ENCODE measurements around the gene TRPV4. TPM values are rescaled to one million over a fixed set of nuclear protein-coding genes. Genes with fewer than 3 reads are reported as not detected.

The TRPV4 gene
- total RNA-seq, 4 donors from 2014 or later, result 2.8 to 7.5 (median 4.8) TPM

- Histone ChIP-seq H3K4me3 (no peak overlapping the region), H3K9me3 (no peaks in the 10 kb centered on the region), H3K4me1 (peaks cover 0 to 38% (median 12%) of the 10 kb centered on the region in 3 donors), H3K27me3 (peaks cover 0 to 19% (median 0%) of the 10 kb centered on the region in 4 donors), H3K36me3 (no peaks in the 10 kb centered on the region), H3K27ac (no peak overlapping the region)
- WGBS, 2 donors, result 13 to 27% methylated on average over 2 to 3 of the region's 3 CpGs
- no peak for DNase-seq
- intact Hi-C loops (cut with DNase I), result no loop called here
- TF ChIP-seq POLR2A (IDR thresholded peaks at IDR 0.05) (no peak), CTCF (IDR thresholded peaks at IDR 0.05) (no peak)
Observed at GRCh38 chr12:109836916-109837315, 3.7 kb upstream of the TRPV4 start.

GRCh38 chr12:109835827-109836226 lies 2.6 kb upstream of the TRPV4 start:
- Histone ChIP-seq H3K36me3 (no peaks in the 10 kb centered on the region), H3K27me3 (peaks cover 0 to 30% (median 0%) of the 10 kb centered on the region in 4 donors), H3K27ac (no peak overlapping the region), H3K9me3 (no peaks in the 10 kb centered on the region), H3K4me3 (no peak overlapping the region), H3K4me1 (peaks cover 0 to 49% (median 13%) of the 10 kb centered on the region in 3 donors)
- intact Hi-C loops (cut with DNase I), result no loop called here
- no peak for TF ChIP-seq CTCF (IDR thresholded peaks at IDR 0.05)
- no peak for TF ChIP-seq POLR2A (IDR thresholded peaks at IDR 0.05)
- 57 to 84% methylated on average over 1 to 3 of the region's 4 CpGs for WGBS, 2 donors
- DNase-seq, result no peak

GRCh38 chr12:109832541-109833306 lies 474 bp downstream of the TRPV4 start:
- 40 to 69% methylated on average over 1 to 2 of the region's 31 CpGs for WGBS, 2 donors
- Histone ChIP-seq H3K36me3 (no peaks in the 10 kb centered on the region), H3K9me3 (no peaks in the 10 kb centered on the region), H3K4me3 (peak overlapping the region; percentile 48 to 75 (median 53)), H3K4me1 (peaks cover 6 to 55% (median 17%) of the 10 kb centered on the region in 3 donors), H3K27ac (peak overlapping the region; percentile 1 to 55 (median 26)), H3K27me3 (peaks cover 0 to 50% (median 0%) of the 10 kb centered on the region in 4 donors)
- intact Hi-C loops (cut with DNase I), result no loop called here
- DNase-seq, result no peak
- no peak for TF ChIP-seq CTCF (IDR thresholded peaks at IDR 0.05)
- TF ChIP-seq POLR2A (IDR thresholded peaks at IDR 0.05), result no peak

- H3K4me3 ChIP-seq, result peak overlapping the region in 3 of 4 donors; percentile 48 to 75 (median 56)
- no peak for TF ChIP-seq CTCF (IDR thresholded peaks at IDR 0.05)
- no peak for TF ChIP-seq POLR2A (IDR thresholded peaks at IDR 0.05)
- peak overlapping the region in 1 of 4 donors; percentile 23 for H3K27ac ChIP-seq
- WGBS, 2 donors, result 45 to 67% methylated on average over 1 to 6 of the region's 9 CpGs
- DNase-seq, result no peak
- intact Hi-C loops (cut with DNase I), result no loop called here
- H3K4me1 ChIP-seq, result peaks cover 6 to 51% (median 17%) of the 10 kb centered on the region in 3 donors
- H3K9me3 ChIP-seq, result no peaks in the 10 kb centered on the region
- H3K36me3 ChIP-seq, result no peaks in the 10 kb centered on the region
- peaks cover 0 to 50% (median 0%) of the 10 kb centered on the region in 4 donors for H3K27me3 ChIP-seq
Observed at GRCh38 chr12:109831929-109832328, 1.3 kb downstream of the TRPV4 start.

- TF ChIP-seq CTCF (IDR thresholded peaks at IDR 0.05) (no peak), POLR2A (IDR thresholded peaks at IDR 0.05) (no peak)
- Histone ChIP-seq H3K4me3 (peak overlapping the region in 2 of 4 donors; percentile 56 to 75), H3K36me3 (no peaks in the 10 kb centered on the region), H3K27ac (no peak overlapping the region), H3K27me3 (peaks cover 0 to 50% (median 0%) of the 10 kb centered on the region in 4 donors), H3K4me1 (peaks cover 6 to 54% (median 17%) of the 10 kb centered on the region in 3 donors), H3K9me3 (no peaks in the 10 kb centered on the region)
- DNase-seq, result no peak
- intact Hi-C loops (cut with DNase I), result no loop called here
- WGBS, 2 donors, result 33 to 58% methylated on average over 1 to 4 of the region's 6 CpGs
Observed at GRCh38 chr12:109831365-109831764, 1.8 kb downstream of the TRPV4 start.

Measured in esophagus squamous epithelium (tissue), 5 donors.